Measurements from ENCODE around the gene POU2F2. TPM values are rescaled to one million over a fixed set of nuclear protein-coding genes. Genes with fewer than 3 reads are reported as not detected.

Gene POU2F2
- total and polyA plus RNA-seq, 7 donors = 0.14 to 0.86 (median 0.43) TPM

DNA sequence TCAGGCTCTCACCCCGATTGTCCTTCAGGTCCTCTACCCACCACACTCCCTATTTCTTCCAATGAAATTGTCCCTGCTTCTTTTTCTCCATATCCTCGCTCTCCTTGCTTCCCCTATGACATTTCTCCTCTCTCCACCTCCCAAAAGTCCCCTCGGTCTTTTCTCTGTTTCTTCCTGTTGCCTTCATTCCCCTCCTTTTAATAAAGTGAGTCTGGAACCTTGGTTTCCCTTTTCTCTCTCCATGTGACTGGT lies 57.0 kb downstream of the POU2F2 start:
- H3K27ac ChIP-seq = peak overlapping the region; percentile 98
- H3K9me3 ChIP-seq = no peaks in the 10 kb centered on the region
- intact Hi-C loops (cut with DNase I) = no loop called here
- DNase-seq (no peak), ATAC-seq (peak in 2 of 4 donors; percentile 4 to 20)
- H3K36me3 ChIP-seq (ENCODE audit: insufficient read depth in 1 of 2, low read depth in 1 of 2) = peaks cover 0 to 19% of the 10 kb centered on the region in 2 donors
- TF ChIP-seq, protein P1, sequence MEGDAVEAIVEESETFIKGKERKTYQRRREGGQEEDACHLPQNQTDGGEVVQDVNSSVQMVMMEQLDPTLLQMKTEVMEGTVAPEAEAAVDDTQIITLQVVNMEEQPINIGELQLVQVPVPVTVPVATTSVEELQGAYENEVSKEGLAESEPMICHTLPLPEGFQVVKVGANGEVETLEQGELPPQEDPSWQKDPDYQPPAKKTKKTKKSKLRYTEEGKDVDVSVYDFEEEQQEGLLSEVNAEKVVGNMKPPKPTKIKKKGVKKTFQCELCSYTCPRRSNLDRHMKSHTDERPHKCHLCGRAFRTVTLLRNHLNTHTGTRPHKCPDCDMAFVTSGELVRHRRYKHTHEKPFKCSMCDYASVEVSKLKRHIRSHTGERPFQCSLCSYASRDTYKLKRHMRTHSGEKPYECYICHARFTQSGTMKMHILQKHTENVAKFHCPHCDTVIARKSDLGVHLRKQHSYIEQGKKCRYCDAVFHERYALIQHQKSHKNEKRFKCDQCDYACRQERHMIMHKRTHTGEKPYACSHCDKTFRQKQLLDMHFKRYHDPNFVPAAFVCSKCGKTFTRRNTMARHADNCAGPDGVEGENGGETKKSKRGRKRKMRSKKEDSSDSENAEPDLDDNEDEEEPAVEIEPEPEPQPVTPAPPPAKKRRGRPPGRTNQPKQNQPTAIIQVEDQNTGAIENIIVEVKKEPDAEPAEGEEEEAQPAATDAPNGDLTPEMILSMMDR (IDR thresholded peaks at IDR 0.05) = no peak
- 0% methylated on average over 3 of the region's 3 CpGs for WGBS, 3 donors
- H3K4me1 ChIP-seq = peaks cover 3% of the 10 kb centered on the region
- H3K4me3 ChIP-seq = peak overlapping the region; percentile 92
- no peaks in the 10 kb centered on the region for H3K27me3 ChIP-seq (ENCODE audit: insufficient read depth in 3 of 3, low read length in 2 of 3)

DNA sequence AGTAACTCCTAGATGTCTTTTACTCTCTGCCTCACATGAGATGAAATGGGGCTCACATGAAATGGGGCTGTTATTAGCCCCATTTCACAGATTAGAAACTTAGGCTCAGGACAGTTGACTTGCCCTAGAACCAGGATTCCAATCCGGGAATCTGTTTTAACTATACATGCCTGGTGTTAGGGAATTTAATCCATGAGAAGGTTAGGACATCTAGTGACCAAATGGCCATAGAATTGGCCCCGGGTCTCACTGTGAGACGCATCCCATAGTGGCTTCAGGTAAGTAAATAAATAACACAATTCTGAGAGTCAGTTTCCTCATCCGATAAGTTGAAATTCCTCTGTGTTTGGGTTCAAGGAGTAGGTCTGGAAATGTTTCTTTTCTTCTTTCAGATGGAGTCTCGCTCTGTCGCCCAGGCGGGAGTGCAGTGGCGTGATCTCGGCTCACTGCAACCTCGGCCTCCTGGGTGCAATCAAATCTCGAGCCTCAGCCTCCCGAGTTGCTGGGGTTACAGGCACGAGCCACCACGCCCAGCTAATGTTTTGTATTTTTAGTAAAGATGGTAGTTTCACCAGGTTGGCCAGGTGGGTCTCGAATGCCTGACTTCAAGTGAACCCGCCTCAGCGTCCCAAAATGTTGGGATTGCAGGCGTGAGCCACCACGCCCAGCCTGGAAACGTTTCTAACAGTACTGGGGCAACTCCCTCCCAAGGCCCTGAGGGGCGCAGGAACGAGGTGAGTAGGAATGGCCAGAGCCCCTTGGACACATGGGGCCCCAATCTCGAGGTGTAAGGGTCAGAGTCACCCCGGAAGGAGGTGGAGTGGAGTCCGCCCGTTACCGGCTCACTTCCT lies 57.5 kb downstream of the POU2F2 start:
- peak; percentile 3 to 26 (median 14) for ATAC-seq
- TF ChIP-seq, protein P1 (IDR thresholded peaks at IDR 0.05) = no peak
- H3K4me3 ChIP-seq = peak overlapping the region; percentile 92
- peaks cover 0 to 13% of the 10 kb centered on the region in 2 donors for H3K36me3 ChIP-seq (ENCODE audit: insufficient read depth in 1 of 2, low read depth in 1 of 2)
- intact Hi-C loops (cut with DNase I) = no loop called here
- H3K27me3 ChIP-seq (ENCODE audit: insufficient read depth in 3 of 3, low read length in 2 of 3) = peaks cover 0 to 1% (median 0%) of the 10 kb centered on the region in 3 donors
- peak overlapping the region; percentile 98 for H3K27ac ChIP-seq
- no peak for DNase-seq
- peaks cover 3% of the 10 kb centered on the region for H3K4me1 ChIP-seq
- no peaks in the 10 kb centered on the region for H3K9me3 ChIP-seq
- 57 to 60% (median 58%) methylated on average over 27 of the region's 27 CpGs for WGBS, 3 donors

DNA sequence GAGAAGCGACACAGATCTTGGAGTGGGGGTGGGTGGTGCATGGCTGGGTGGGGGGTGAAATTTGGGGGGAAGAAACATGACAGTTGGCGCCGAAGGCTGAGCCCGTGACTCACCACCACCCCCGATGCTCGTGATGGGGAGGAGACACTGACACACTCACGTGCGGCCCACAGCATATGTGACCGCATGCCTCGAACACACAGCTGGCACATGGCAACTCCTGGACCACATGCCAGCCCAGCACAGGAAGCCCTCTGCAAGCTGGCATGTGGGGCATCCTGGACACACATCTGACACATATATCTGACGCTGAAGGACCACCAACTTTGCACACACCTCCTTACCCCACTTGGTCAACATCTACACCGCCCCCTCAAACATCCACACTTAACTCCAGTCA lies 61.0 kb downstream of the POU2F2 start:
- H3K36me3 ChIP-seq (ENCODE audit: insufficient read depth in 1 of 2, low read depth in 1 of 2) = no peaks in the 10 kb centered on the region
- no peak for ATAC-seq
- TF ChIP-seq, protein P1 (IDR thresholded peaks at IDR 0.05) = no peak
- peaks cover 0 to 30% (median 17%) of the 10 kb centered on the region in 3 donors for H3K27me3 ChIP-seq (ENCODE audit: insufficient read depth in 3 of 3, low read length in 2 of 3)
- H3K4me3 ChIP-seq = no peak overlapping the region
- H3K27ac ChIP-seq = no peak overlapping the region
- 89 to 94% (median 94%) methylated on average over 11 to 12 of the region's 12 CpGs for WGBS, 3 donors
- DNase-seq = no peak
- intact Hi-C loops (cut with DNase I) = no loop called here
- peaks cover 3% of the 10 kb centered on the region for H3K4me1 ChIP-seq
- H3K9me3 ChIP-seq = no peaks in the 10 kb centered on the region

GRCh38 chr19:42069619-42070351 lies 62.5 kb downstream of the POU2F2 start, which contains the start of gene GRIK5:
Gene GRIK5, minus strand, starts transcription at chr19:42070206. Its CDS starts 4,436 bp downstream, at chr19:42065770.
- 19 to 29% (median 20%) methylated on average over 20 to 29 of the region's 29 CpGs for WGBS, 3 donors
- no peak for DNase-seq
- Histone ChIP-seq H3K27me3 (ENCODE audit: insufficient read depth in 3 of 3, low read length in 2 of 3) (peaks cover 0 to 42% (median 18%) of the 10 kb centered on the region in 3 donors), H3K9me3 (no peaks in the 10 kb centered on the region), H3K27ac (no peak within 1 kb of the TSS), H3K4me1 (peaks cover 3% of the 10 kb centered on the region), H3K4me3 (peak within 1 kb of the TSS; percentile 28), H3K36me3 (ENCODE audit: insufficient read depth in 1 of 2, low read depth in 1 of 2) (no peaks in the 10 kb centered on the region)
- intact Hi-C loops (cut with DNase I) = no loop called here
- TF ChIP-seq, protein P1 (IDR thresholded peaks at IDR 0.05) = no peak
- peak in 2 of 4 donors; percentile 20 to 21 for ATAC-seq

Data from psoas muscle (tissue), 8 donors.